ENCODE results near the gene EPB41L2. TPM values are rescaled to one million over a fixed set of nuclear protein-coding genes. Genes with fewer than 3 reads are reported as not detected.

The EPB41L2 gene
- total and polyA plus RNA-seq, 2 experiments from 2014 or later: 27.4 to 35.8 TPM

GRCh38 chr6:130870179-130870880 lies 192.7 kb downstream of the EPB41L2 start:
- no peaks in the 10 kb centered on the region for H3K9me3 ChIP-seq (ENCODE audit: low read depth)
- WGBS (ENCODE audit: low lambda C conversion rate, missing lambda C conversion rate): 96% methylated on average over 9 of the region's 9 CpGs

GRCh38 chr6:130869681-130870080 lies 193.4 kb downstream of the EPB41L2 start:
- no peaks in the 10 kb centered on the region for H3K4me1 ChIP-seq (ENCODE audit: insufficient read depth)
- TF ChIP-seq EZH2 (IDR thresholded peaks at IDR 0.05; ENCODE audit: borderline replicate concordance) (no peak), CTCF (IDR thresholded peaks at IDR 0.05; ENCODE audit: poor library complexity) (no peak), EZH2phosphoT487 (IDR thresholded peaks at IDR 0.05; ENCODE audit: low read depth, severe bottlenecking, unreplicated experiment) (no peak)

More at GRCh38 chr6:130870179-130870880, 192.7 kb downstream of the EPB41L2 start:
- Histone ChIP-seq H3K4me1 (ENCODE audit: insufficient read depth) (no peaks in the 10 kb centered on the region), H4K20me1 (ENCODE audit: insufficient read depth, poor library complexity, severe bottlenecking) (no peaks in the 10 kb centered on the region), H3K36me3 (replicated peaks; ENCODE audit: insufficient read depth, low read depth) (no peaks in the 10 kb centered on the region), H3K9me2 (replicated peaks; ENCODE audit: insufficient read depth) (no peaks in the 10 kb centered on the region), H3K79me2 (no peaks in the 10 kb centered on the region), H2AFZ (no peak overlapping the region), H3K4me3 (no peak overlapping the region), H3K4me2 (no peak overlapping the region), H3K27me3 (no peaks in the 10 kb centered on the region), H3K27ac (no peak overlapping the region)
- TF ChIP-seq EZH2 (IDR thresholded peaks at IDR 0.05; ENCODE audit: borderline replicate concordance) (no peak), EZH2phosphoT487 (IDR thresholded peaks at IDR 0.05; ENCODE audit: low read depth, severe bottlenecking, unreplicated experiment) (no peak), CTCF (IDR thresholded peaks at IDR 0.05; ENCODE audit: poor library complexity) (no peak)
- DNase-seq (ENCODE audit: low spot score): no peak

GRCh38 chr6:130865793-130866192 lies 197.3 kb downstream of the EPB41L2 start:
- H2AFZ ChIP-seq: no peak overlapping the region
- H4K20me1 ChIP-seq (ENCODE audit: insufficient read depth, poor library complexity, severe bottlenecking): no peaks in the 10 kb centered on the region
- no peaks in the 10 kb centered on the region for H3K9me2 ChIP-seq (replicated peaks; ENCODE audit: insufficient read depth)
- WGBS (ENCODE audit: low lambda C conversion rate, missing lambda C conversion rate): 95% methylated on average over 4 of the region's 4 CpGs
- no peak overlapping the region for H3K27ac ChIP-seq
- no peak for TF ChIP-seq EZH2phosphoT487 (IDR thresholded peaks at IDR 0.05; ENCODE audit: low read depth, severe bottlenecking, unreplicated experiment)
- no peak for TF ChIP-seq CTCF (IDR thresholded peaks at IDR 0.05; ENCODE audit: poor library complexity)
- TF ChIP-seq EZH2 (IDR thresholded peaks at IDR 0.05; ENCODE audit: borderline replicate concordance): no peak
- no peaks in the 10 kb centered on the region for H3K27me3 ChIP-seq
- no peaks in the 10 kb centered on the region for H3K36me3 ChIP-seq (replicated peaks; ENCODE audit: insufficient read depth, low read depth)
- peaks cover 5% of the 10 kb centered on the region for H3K4me1 ChIP-seq (ENCODE audit: insufficient read depth)
- no peaks in the 10 kb centered on the region for H3K79me2 ChIP-seq
- no peak overlapping the region for H3K4me3 ChIP-seq
- no peak for DNase-seq (ENCODE audit: low spot score)
- H3K9me3 ChIP-seq (ENCODE audit: low read depth): no peaks in the 10 kb centered on the region
- H3K4me2 ChIP-seq: no peak overlapping the region

More at GRCh38 chr6:130869681-130870080, 193.4 kb downstream of the EPB41L2 start:
- H3K4me3 ChIP-seq: no peak overlapping the region
- no peak overlapping the region for H3K27ac ChIP-seq
- no peak overlapping the region for H3K4me2 ChIP-seq
- no peaks in the 10 kb centered on the region for H3K9me3 ChIP-seq (ENCODE audit: low read depth)
- H3K9me2 ChIP-seq (replicated peaks; ENCODE audit: insufficient read depth): no peaks in the 10 kb centered on the region
- no peak overlapping the region for H2AFZ ChIP-seq
- H3K79me2 ChIP-seq: no peaks in the 10 kb centered on the region
- DNase-seq (ENCODE audit: low spot score): no peak
- H3K27me3 ChIP-seq: no peaks in the 10 kb centered on the region
- 91% methylated on average over 10 of the region's 10 CpGs for WGBS (ENCODE audit: low lambda C conversion rate, missing lambda C conversion rate)
- no peaks in the 10 kb centered on the region for H3K36me3 ChIP-seq (replicated peaks; ENCODE audit: insufficient read depth, low read depth)
- H4K20me1 ChIP-seq (ENCODE audit: insufficient read depth, poor library complexity, severe bottlenecking): no peaks in the 10 kb centered on the region
